CD4-positive, alpha-beta T cell treated with Interleukin-4 for 4 hours (primary cell): ENCODE data around the gene FGD1.

Experiments
- DNase-seq: peaks from one replicate; pipeline ENCODE4 v3.0.0-alpha.2; 2020

Gene FGD1

GRCh38 chrX:54470054-54470760, 25.8 kb downstream of the FGD1 start:
- DNase-seq = no peak

GRCh38 chrX:54452920-54453319, 43.1 kb downstream of the FGD1 start:
- DNase-seq = no peak

GRCh38 chrX:54449929-54450328, 46.1 kb downstream of the FGD1 start:
- DNase-seq = no peak

DNA sequence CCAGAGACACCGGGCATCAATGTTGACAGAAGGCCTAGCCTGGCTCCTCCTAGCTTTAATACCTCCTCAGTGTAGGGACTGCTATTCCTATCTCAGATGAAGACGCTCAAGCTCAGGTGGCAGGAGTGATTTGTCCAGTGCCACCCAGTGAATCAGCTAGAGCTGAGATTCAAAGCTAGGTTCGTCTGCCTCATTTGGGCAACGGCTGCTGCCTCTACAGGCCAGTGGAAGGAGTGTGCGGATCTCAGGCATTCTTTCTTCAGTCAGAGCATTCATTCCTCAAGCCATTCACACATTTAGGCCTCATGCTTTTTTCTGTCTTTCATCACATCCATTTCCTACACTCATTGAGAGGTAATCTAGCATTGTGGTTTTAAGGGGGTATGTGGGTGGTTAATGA, 48.6 kb downstream of the FGD1 start:
- DNase-seq = no peak

- no peak for DNase-seq
Measured at GRCh38 chrX:54446084-54446483, 50.0 kb downstream of the FGD1 start.

GRCh38 chrX:54444752-54445151, 51.3 kb downstream of the FGD1 start:
- DNase-seq = no peak

- no peak for DNase-seq
Measured at GRCh38 chrX:54442790-54443189, 53.2 kb downstream of the FGD1 start.

DNA sequence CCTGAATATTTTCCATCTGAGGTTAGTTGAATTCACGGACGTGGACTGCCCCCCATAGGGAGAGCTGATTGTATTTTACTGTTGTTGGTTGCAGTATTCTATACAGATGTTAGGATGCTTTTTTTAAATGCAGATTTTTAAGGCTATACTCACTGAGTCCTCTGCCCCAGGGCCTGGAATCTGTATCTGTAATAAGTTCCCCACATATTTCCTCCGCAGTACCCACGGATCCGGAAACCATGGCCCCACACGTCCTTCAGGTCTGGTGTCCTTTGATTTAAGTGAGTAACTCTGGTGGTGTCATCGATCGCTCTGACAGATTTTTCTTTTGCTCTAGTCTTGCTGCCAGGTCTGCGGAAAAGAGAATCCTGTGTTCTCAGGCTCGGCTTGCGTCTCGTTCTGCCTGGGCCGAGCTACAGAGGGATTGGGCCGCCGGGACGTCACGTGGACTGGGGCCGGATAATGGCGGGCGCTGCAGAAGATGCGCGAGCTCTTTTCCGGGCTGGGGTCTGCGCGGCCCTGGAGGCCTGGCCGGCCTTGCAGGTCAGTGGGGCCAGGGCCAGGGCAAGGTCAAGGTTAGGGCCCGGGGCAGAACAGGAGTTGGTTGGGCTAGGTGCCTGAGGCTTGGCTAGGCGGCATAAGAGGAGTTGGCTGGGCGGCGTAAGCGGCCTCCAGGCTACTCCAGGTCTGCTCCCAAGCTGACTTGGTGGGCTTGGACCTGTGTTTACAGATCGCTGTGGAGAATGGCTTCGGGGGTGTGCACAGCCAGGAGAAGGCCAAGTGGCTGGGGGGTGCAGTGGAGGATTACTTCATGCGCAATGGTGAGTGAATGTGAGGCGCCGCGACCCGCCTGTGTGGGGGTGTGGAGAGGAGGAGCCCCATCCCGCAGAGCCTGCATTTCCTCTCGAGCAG, 55.8 kb downstream of the FGD1 start, which contains the start of gene TSR2:
TSR2 (plus strand) TSS at position 445 of the 912 bp plus-strand sequence; CDS start at position 463, 18 bp downstream.
- DNase-seq = peak; percentile 83

DNA sequence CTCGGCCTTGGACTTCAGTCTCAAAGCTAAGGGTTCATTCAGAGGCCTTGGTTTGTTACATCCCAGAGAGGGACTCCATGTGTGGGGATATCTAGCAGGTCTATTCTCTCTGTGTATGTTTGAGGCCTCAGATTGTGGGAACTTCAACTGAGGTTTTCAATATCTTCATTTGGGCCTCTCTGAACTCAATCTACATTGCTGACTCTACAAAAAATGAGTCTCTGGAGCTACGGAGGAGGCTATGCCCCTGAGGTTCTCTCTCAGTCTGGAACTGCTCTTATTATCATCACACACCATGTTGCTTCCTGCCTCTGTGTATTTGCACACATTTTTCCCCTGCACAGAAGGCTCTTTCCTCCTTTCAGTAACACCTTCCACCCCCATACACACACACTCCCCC, 60.9 kb downstream of the FGD1 start:
- no peak for DNase-seq

GRCh38 chrX:54430519-54430918, 65.5 kb downstream of the FGD1 start:
- no peak for DNase-seq

- no peak for DNase-seq
Measured at GRCh38 chrX:54427837-54428424, 68.1 kb downstream of the FGD1 start.

GRCh38 chrX:54423161-54423888, 72.7 kb downstream of the FGD1 start:
- DNase-seq = peak; percentile 1

GRCh38 chrX:54422168-54422567, 73.9 kb downstream of the FGD1 start:
- DNase-seq = no peak

- DNase-seq = no peak
Measured at GRCh38 chrX:54419559-54420302, 76.3 kb downstream of the FGD1 start.

DNA sequence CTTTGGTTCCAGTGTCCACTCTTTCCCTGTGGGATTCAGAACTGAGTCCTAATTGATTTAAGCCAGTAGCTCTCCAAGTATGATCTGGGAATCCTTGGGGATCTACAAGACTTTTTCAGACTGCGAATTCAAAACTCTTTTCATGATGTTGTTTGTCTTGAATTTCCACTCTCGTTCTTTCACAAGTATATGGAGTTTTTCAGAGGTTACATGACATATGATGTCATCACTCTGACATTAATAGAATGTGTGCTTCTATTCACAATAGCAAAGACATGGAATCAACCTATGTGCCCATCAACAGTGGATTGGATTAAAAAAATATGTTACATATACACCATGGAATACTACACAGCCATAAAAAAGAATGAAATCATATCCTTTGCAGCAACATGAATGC, 79.1 kb downstream of the FGD1 start:
- no peak for DNase-seq

DNA sequence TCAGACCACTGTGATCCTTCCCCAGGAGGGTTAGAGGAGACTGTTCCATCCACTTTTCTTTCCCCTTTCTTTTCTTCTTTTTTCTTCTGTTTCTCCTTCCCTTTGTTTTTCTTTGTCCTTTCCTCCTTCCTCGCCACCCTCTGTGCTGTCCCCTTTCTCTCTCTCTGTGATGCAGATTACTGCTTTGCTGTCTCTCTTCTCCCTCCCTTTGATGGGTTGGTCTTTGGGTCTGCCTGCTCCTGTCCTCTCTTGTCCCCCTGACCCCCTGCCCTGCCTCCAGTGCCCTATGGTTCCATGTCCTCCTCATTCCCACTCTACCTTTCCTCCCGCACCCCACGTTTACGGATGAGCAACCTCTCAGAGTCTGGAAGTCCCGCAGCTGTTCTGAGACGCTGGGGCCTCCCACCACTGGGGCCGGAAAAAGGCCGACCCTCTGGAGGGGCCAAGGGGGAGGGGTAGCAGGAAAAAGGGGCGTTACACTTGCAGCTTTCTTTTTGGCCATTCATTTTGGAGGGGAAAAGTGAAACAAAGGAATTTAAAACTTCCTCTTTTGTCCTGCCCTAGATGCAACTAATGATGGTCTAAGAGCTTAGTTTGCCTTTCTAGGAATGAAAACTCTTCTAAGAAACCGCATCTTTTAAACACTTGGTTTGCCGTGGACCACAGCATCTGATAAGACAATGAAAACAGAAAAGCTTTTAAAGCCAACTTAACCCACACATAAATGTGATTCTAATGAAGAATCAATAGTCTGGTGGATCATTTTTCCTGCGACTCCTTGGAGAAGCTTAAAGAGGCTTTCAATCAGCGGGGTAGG, 80.3 kb downstream of the FGD1 start:
- no peak for DNase-seq

- DNase-seq = no peak
Measured at GRCh38 chrX:54413753-54414152, 82.3 kb downstream of the FGD1 start.

DNA sequence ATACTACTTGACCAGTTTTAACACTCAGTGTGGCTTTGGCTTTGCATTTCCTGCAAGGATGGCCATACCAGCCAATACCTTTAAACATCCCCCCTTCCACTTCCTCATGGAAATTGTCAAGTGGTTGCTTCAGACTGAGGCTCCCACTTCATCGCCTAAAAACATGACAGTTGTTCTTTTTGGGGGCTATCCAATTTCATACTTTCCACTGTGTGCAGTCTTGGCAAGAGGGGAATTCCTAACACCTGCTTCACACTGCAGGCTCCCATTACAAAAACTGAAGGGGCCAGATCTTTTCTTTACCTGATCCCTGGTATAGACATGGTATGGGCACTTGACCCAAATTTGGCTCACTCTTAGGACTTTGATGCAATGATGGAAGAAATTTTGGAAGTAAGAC, 84.3 kb downstream of the FGD1 start:
- DNase-seq = no peak

- DNase-seq = no peak
Measured at GRCh38 chrX:54407266-54407665, 88.8 kb downstream of the FGD1 start.

GRCh38 chrX:54397113-54397512, 98.9 kb downstream of the FGD1 start:
- DNase-seq = no peak
